H1 (cell line): ENCODE measurements around the gene LPAR2. TPM values are rescaled to one million over a fixed set of nuclear protein-coding genes. Genes with fewer than 3 reads are reported as not detected.

Source experiments
- CTCF ChIA-PET: fragments of 300-600 bp; sonication (Branson Sonifier 250); formaldehyde crosslinking; loops from one replicate; lab custom pipeline; 2021; ENCODE audit not compliant: partially characterized antibody; lab: Charles Lee
- POLR2A ChIA-PET: fragments of 300-600 bp; sonication (Branson Sonifier 250); formaldehyde crosslinking; loops from one replicate; lab custom pipeline; 2021; ENCODE audit warnings: inconsistent platforms; ENCODE audit not compliant: partially characterized antibody; lab: Charles Lee
- DNase-seq, 2 experiments: peaks; one replicate each; pipeline versions ENCODE4 v3.0.0 to v3.0.0-alpha.2; 2010 to 2022; ENCODE audit warnings: low spot score in 2 of 2, low read depth in 1 of 2, mixed read lengths in 1 of 2
- FAIRE-seq: peaks from 2 replicates; lab custom pipeline; 2011; peaks lifted over from hg19 to GRCh38; lab: Jason Lieb, UNC
- H2AFZ ChIP-seq: 2 replicates; pipeline ENCODE4 v1.8.1; 2012; ENCODE audit warnings: low read length, inconsistent platforms
- H2AK5ac ChIP-seq: 2 replicates; pipeline ENCODE4 v1.6.1; 2013; ENCODE audit warnings: low read depth, low read length
- H2BK120ac ChIP-seq: replicated peaks from 2 replicates; pipeline ENCODE3; 2013; ENCODE audit warnings: low read depth, low read length, inconsistent platforms
- H2BK12ac ChIP-seq: 2 replicates; pipeline ENCODE4 v1.6.1; 2013; ENCODE audit warnings: low read depth, low read length
- H2BK15ac ChIP-seq: 2 replicates; pipeline ENCODE4 v1.6.1; 2013; ENCODE audit warnings: low read length
- H2BK20ac ChIP-seq: 2 replicates; pipeline ENCODE4 v1.6.1; 2013; ENCODE audit warnings: low read length
- H2BK5ac ChIP-seq: 2 replicates; pipeline ENCODE4 v1.6.1; 2013; ENCODE audit warnings: low read depth, low read length
- H3K14ac ChIP-seq: 2 replicates; pipeline ENCODE4 v1.6.1; 2013; ENCODE audit warnings: inconsistent platforms; ENCODE audit not compliant: insufficient read length
- H3K18ac ChIP-seq: 2 replicates; pipeline ENCODE4 v1.6.1; 2013; ENCODE audit warnings: low read length; ENCODE audit errors: extremely low read depth
- H3K23ac ChIP-seq: 2 replicates; pipeline ENCODE4 v1.6.1; 2013; ENCODE audit warnings: inconsistent platforms; ENCODE audit not compliant: insufficient read length
- H3K23me2 ChIP-seq: 2 replicates; pipeline ENCODE4 v1.6.1; 2013; ENCODE audit warnings: low read depth, low read length
- H3K27ac ChIP-seq: 2 replicates; pipeline ENCODE4 v1.6.1; 2011; ENCODE audit warnings: low read depth, low read length, inconsistent platforms
- H3K27me3 ChIP-seq, 4 experiments: replicated peaks in 1 of 4; 1 replicate in 1 of 4; 2 replicates in 3 of 4; pipeline versions ENCODE4 v1.6.1 to v1.8.1; 2011 to 2013; ENCODE audit warnings: low read length in 3 of 4, mild to moderate bottlenecking in 3 of 4, inconsistent platforms in 2 of 4, mixed read lengths in 2 of 4, moderate library complexity in 1 of 4; ENCODE audit not compliant: control insufficient read depth in 3 of 4, insufficient read depth in 3 of 4; ENCODE audit errors: extremely low read depth in 1 of 4
- H3K36me3 ChIP-seq, 4 experiments: 2 replicates each; pipeline versions ENCODE4 v1.6.1 to v1.8.1; 2011 to 2013; ENCODE audit warnings: mild to moderate bottlenecking in 4 of 4, low read length in 3 of 4, moderate library complexity in 2 of 4, control low read depth in 1 of 4, inconsistent platforms in 1 of 4; ENCODE audit not compliant: insufficient read depth in 4 of 4, control insufficient read depth in 2 of 4
- H3K4ac ChIP-seq: replicated peaks from 2 replicates; pipeline ENCODE3; 2013; ENCODE audit warnings: low read length, low read depth, mixed read lengths, inconsistent platforms; ENCODE audit not compliant: insufficient read length
- H3K4me1 ChIP-seq, 4 experiments: replicated peaks in 1 of 4; 1 replicate in 1 of 4; 2 replicates in 3 of 4; pipeline versions ENCODE4 v1.6.1 to v1.8.1; 2011 to 2013; ENCODE audit warnings: low read length in 3 of 4, inconsistent platforms in 2 of 4, mixed read lengths in 1 of 4; ENCODE audit not compliant: insufficient read depth in 4 of 4, control insufficient read depth in 3 of 4
- H3K4me2 ChIP-seq, 2 experiments: 2 replicates each; pipeline versions ENCODE4 v1.6.1 to v1.8.1; 2011 to 2013; ENCODE audit warnings: low read depth in 2 of 2, low read length in 2 of 2, control low read depth in 1 of 2, inconsistent platforms in 1 of 2, mild to moderate bottlenecking in 1 of 2; ENCODE audit not compliant: insufficient read depth in 1 of 2
- H3K4me3 ChIP-seq, 4 experiments: fragments of 200-600, 300-600 bp in 1 of 4; sonication (generic), shearing (Covaris generic), sonication (Bioruptor Twin) in 1 of 4; 2 replicates each; pipeline versions ENCODE4 v1.5.1 to v1.8.1; 2011 to 2016; ENCODE audit warnings: low read length in 4 of 4, low read depth in 3 of 4, control low read depth in 2 of 4, inconsistent platforms in 2 of 4, mild to moderate bottlenecking in 2 of 4, mixed read lengths in 1 of 4, moderate library complexity in 1 of 4; ENCODE audit not compliant: insufficient read depth in 2 of 4; ENCODE audit errors: extremely low read depth in 1 of 4
- H3K56ac ChIP-seq: replicated peaks from 2 replicates; pipeline ENCODE3; 2013; ENCODE audit warnings: low read depth, mild to moderate bottlenecking, mixed read lengths, low read length, inconsistent platforms; ENCODE audit not compliant: insufficient read length
- H3K79me1 ChIP-seq: 2 replicates; pipeline ENCODE4 v1.6.1; 2013; ENCODE audit warnings: low read depth, low read length, control low read depth
- H3K79me2 ChIP-seq, 2 experiments: 2 replicates each; pipeline versions ENCODE4 v1.6.1 to v1.8.1; 2012 to 2013; ENCODE audit warnings: low read length in 2 of 2, mild to moderate bottlenecking in 2 of 2, inconsistent platforms in 1 of 2; ENCODE audit not compliant: insufficient read depth in 2 of 2, control insufficient read depth in 1 of 2
- H3K9ac ChIP-seq, 4 experiments: replicated peaks in 1 of 4; 1 replicate in 1 of 4; 2 replicates in 3 of 4; pipeline versions ENCODE4 v1.6.1 to v1.8.1; 2011 to 2013; ENCODE audit warnings: low read depth in 3 of 4, low read length in 3 of 4, control low read depth in 2 of 4, mild to moderate bottlenecking in 2 of 4, moderate library complexity in 2 of 4, inconsistent platforms in 1 of 4; ENCODE audit errors: extremely low read depth in 1 of 4
- H3K9me3 ChIP-seq, 2 experiments: 2 replicates each; pipeline versions ENCODE4 v1.6.1 to v1.8.1; 2012 to 2013; ENCODE audit warnings: mild to moderate bottlenecking in 2 of 2, moderate library complexity in 2 of 2, control low read depth in 1 of 2, inconsistent platforms in 1 of 2, low read depth in 1 of 2, low read length in 1 of 2, mixed read lengths in 1 of 2; ENCODE audit not compliant: insufficient read depth in 2 of 2
- H4K20me1 ChIP-seq, 2 experiments: replicated peaks in 1 of 2; 2 replicates each; pipeline versions ENCODE3 to v1.8.1; 2011 to 2013; ENCODE audit warnings: inconsistent platforms in 2 of 2, low read length in 2 of 2, mild to moderate bottlenecking in 1 of 2; ENCODE audit not compliant: insufficient read depth in 2 of 2, control insufficient read depth in 1 of 2
- H4K5ac ChIP-seq: 2 replicates; pipeline ENCODE4 v1.6.1; 2013; ENCODE audit warnings: low read length, low read depth, mixed read lengths, inconsistent platforms; ENCODE audit not compliant: insufficient read length
- H4K8ac ChIP-seq: 2 replicates; pipeline ENCODE4 v1.8.0; 2013; ENCODE audit warnings: mild to moderate bottlenecking, moderate library complexity, low read length, inconsistent platforms; ENCODE audit not compliant: insufficient read depth; ENCODE audit errors: extremely low read depth
- H4K91ac ChIP-seq: replicated peaks from 2 replicates; pipeline ENCODE3; 2013; ENCODE audit warnings: low read length, mixed read lengths, inconsistent platforms; ENCODE audit not compliant: insufficient read length
- CBX5 ChIP-seq: fragments of 300-800, 300-1000 bp; sonication (generic); IDR thresholded peaks from 2 replicates; pipeline ENCODE4 v1.7.1; 2016; ENCODE audit warnings: antibody characterized with exemption, low read length, low read depth
- CREB1 ChIP-seq: IDR thresholded peaks from 2 replicates; pipeline ENCODE4 v1.6.1; 2012; ENCODE audit warnings: inconsistent platforms
- CTBP2 ChIP-seq: IDR thresholded peaks from 2 replicates; pipeline ENCODE4 v1.7.0; 2011; ENCODE audit warnings: borderline replicate concordance, mild to moderate bottlenecking, moderate library complexity, mixed read lengths, low read length; ENCODE audit not compliant: insufficient read depth, insufficient read length
- EGR1 ChIP-seq: IDR thresholded peaks from 2 replicates; pipeline ENCODE4 v1.6.1; 2011; ENCODE audit warnings: low read depth, low read length, borderline replicate concordance
- GABPA ChIP-seq: IDR thresholded peaks from 2 replicates; pipeline ENCODE4 v1.6.1; 2011; ENCODE audit warnings: mild to moderate bottlenecking, low read length, moderate library complexity, borderline replicate concordance; ENCODE audit not compliant: insufficient read depth
- GTF2F1 ChIP-seq: IDR thresholded peaks from 2 replicates; pipeline ENCODE4 v1.6.1; 2012; ENCODE audit warnings: low read depth, low read length, improper control_type of control experiment, borderline replicate concordance
- KDM1A ChIP-seq: fragments of 200-600, 300-600 bp; sonication (generic); IDR thresholded peaks from 2 replicates; pipeline ENCODE4 v1.7.1; 2016; ENCODE audit warnings: mild to moderate bottlenecking, low read length, borderline replicate concordance
- PHF8 ChIP-seq: fragments of 200-600 bp; sonication (generic); conservative IDR thresholded peaks from 2 replicates; pipeline ENCODE4 v1.7.1; 2012; ENCODE audit warnings: low read depth, mild to moderate bottlenecking, inconsistent platforms, low read length, moderate library complexity
- POLR2AphosphoS5 ChIP-seq: IDR thresholded peaks from 2 replicates; pipeline ENCODE4 v1.6.1; 2011; ENCODE audit warnings: low read depth, low read length
- TEAD4 ChIP-seq: IDR thresholded peaks from 2 replicates; pipeline ENCODE4 v1.6.1; 2012; ENCODE audit warnings: low read depth, low read length, inconsistent platforms, mixed read lengths
- WGBS, 2 experiments: shearing (Covaris generic) in 1 of 2; methylation state at CpG; one replicate each; pipeline versions ENCODE4 v1.1.6 to v1.1.7; 2013 to 2015; ENCODE audit warnings: low lambda C conversion rate in 2 of 2, mixed read lengths in 2 of 2, inconsistent platforms in 1 of 2, low coverage in 1 of 2, missing lambda C conversion rate in 1 of 2; ENCODE audit not compliant: insufficient replicate concordance in 2 of 2, insufficient coverage in 1 of 2, insufficient read length in 1 of 2; ENCODE audit errors: extremely low coverage in 1 of 2, missing lambda C conversion rate in 1 of 2; 5-methylcytosine and 5-hydroxymethylcytosine counted together
- polyA plus RNA-seq, 7 experiments: library from polyadenylated mRNA; depleted of rRNA in 3 of 7; stranded (reverse) in 5 of 7; unstranded in 2 of 7; fragments of >200 nt in 5 of 7; fragments of 200-250 nt in 2 of 7; gene quantifications; 1 replicate in 5 of 7; 2 replicates in 1 of 7; 4 replicates in 1 of 7; pipeline versions ENCODE4 v1.2.1 to v1.2.3, GENCODE V29; 2011 to 2013; ENCODE audit warnings: missing spikeins in 2 of 7, mixed read lengths in 2 of 7
- total RNA-seq: library from RNA; stranded (reverse); fragmentation: NEBNext Ultra II Directional; extraction: Animal tissue kit (Norgen Biotek cat#: 25700); gene quantifications from 2 replicates; pipeline ENCODE4 v1.2.1, GENCODE V29; 2021
- TF ChIP-seq, protein P1 (sequence below), 3 experiments: IDR thresholded peaks; 1 replicate in 2 of 3; 2 replicates in 1 of 3; pipeline versions ENCODE4 v1.5.1 to v1.6.1; 2011; ENCODE audit warnings: low read length in 3 of 3, mild to moderate bottlenecking in 3 of 3, inconsistent platforms in 2 of 3, low read depth in 1 of 3, moderate library complexity in 1 of 3; ENCODE audit not compliant: insufficient read depth in 1 of 3; ENCODE audit errors: control extremely low read depth in 1 of 3

The LPAR2 gene
- total and polyA plus RNA-seq, 2 of the 8 experiments (the other 6 are each of a cell fraction or from before 2014, with no cell fraction given), result 47.6 to 70.2 TPM

GRCh38 chr19:19615086-19615485 is 12.9 kb downstream of the LPAR2 start:
- no peak overlapping the region for H2BK12ac ChIP-seq
- no peak overlapping the region for H3K14ac ChIP-seq
- H3K79me2 ChIP-seq, result no peaks in the 10 kb centered on the region
- POLR2A ChIA-PET, result no interaction called here
- no peak overlapping the region for H2BK120ac ChIP-seq
- H4K91ac ChIP-seq, result no peak overlapping the region
- H3K9ac ChIP-seq, result no peak overlapping the region
- peaks cover 7% of the 10 kb centered on the region; the same call in 1 of the 2 replicates for H3K23me2 ChIP-seq
- no peak overlapping the region for H2AK5ac ChIP-seq
- CTCF ChIA-PET, result interaction anchor here (0.7 to 1.7 kb wide), 3 partner anchors 60 to 117 kb away, joined by 3 to 4 read pairs (median 4); no protein-coding TSS in a partner anchor
- no peak overlapping the region for H3K4me3 ChIP-seq
- H3K27me3 ChIP-seq, result peaks cover 0 to 5% (median 3%) of the 10 kb centered on the region in 4 experiments; a peak in 6 of 7 replicates
- no peak for TF ChIP-seq CREB1
- TF ChIP-seq CTBP2, result no peak
- TF ChIP-seq, protein P1, sequence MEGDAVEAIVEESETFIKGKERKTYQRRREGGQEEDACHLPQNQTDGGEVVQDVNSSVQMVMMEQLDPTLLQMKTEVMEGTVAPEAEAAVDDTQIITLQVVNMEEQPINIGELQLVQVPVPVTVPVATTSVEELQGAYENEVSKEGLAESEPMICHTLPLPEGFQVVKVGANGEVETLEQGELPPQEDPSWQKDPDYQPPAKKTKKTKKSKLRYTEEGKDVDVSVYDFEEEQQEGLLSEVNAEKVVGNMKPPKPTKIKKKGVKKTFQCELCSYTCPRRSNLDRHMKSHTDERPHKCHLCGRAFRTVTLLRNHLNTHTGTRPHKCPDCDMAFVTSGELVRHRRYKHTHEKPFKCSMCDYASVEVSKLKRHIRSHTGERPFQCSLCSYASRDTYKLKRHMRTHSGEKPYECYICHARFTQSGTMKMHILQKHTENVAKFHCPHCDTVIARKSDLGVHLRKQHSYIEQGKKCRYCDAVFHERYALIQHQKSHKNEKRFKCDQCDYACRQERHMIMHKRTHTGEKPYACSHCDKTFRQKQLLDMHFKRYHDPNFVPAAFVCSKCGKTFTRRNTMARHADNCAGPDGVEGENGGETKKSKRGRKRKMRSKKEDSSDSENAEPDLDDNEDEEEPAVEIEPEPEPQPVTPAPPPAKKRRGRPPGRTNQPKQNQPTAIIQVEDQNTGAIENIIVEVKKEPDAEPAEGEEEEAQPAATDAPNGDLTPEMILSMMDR (IDR thresholded peaks at IDR 0.05; ENCODE audit: control extremely low read depth in 1 of 3, insufficient read depth in 1 of 3, low read depth in 1 of 3, low read length in 3 of 3), result no peak
- no peak for TF ChIP-seq EGR1
- TF ChIP-seq POLR2AphosphoS5, result no peak
- TF ChIP-seq GABPA, result no peak
- TF ChIP-seq PHF8, result no peak
- TF ChIP-seq KDM1A, result no peak
- no peak for TF ChIP-seq CBX5
- no peak for TF ChIP-seq TEAD4
- no peak for TF ChIP-seq GTF2F1
- TF ChIP-seq, all 59 proteins: peak for 0
- Histone ChIP-seq H2BK15ac (no peak overlapping the region), H2BK20ac (no peak overlapping the region), H4K8ac (no peak overlapping the region), H4K20me1 (peaks cover 0 to 2% of the 10 kb centered on the region in 2 experiments), H3K56ac (no peak overlapping the region), H3K4me1 (0 out of 7 replicates have a peak, but pooled peaks cover 0 to 3% (median under 1%) of the 10 kb centered on the region in 4 experiments), H2BK5ac (no peak overlapping the region), H2AFZ (no peak overlapping the region), H4K5ac (no peak overlapping the region), H3K9me3 (no peaks in the 10 kb centered on the region), H3K4ac (no peak overlapping the region), H3K36me3 (no peaks in the 10 kb centered on the region), H3K23ac (no peak overlapping the region), H3K79me1 (no peaks in the 10 kb centered on the region), H3K27ac (no peak overlapping the region), H3K18ac (no peak overlapping the region), H3K4me2 (no peak overlapping the region)
- DNase-seq, result no peak
- FAIRE-seq, result no peak
- WGBS, 2 experiments, result 95% methylated on average over 2 of the region's 3 CpGs; no CpG with 5 or more reads in 1 of the 2 experiments
